ENCODE data around the gene ZNF521.

GRCh38 chr18:25284861-25285550 is 67.0 kb downstream of the ZNF521 start:
- TF ChIP-seq CTCF (IDR thresholded peaks at IDR 0.05) (no peak), POLR2AphosphoS5 (IDR thresholded peaks at IDR 0.05) (peak in 1 of 3 donors; percentile 43), POLR2A (IDR thresholded peaks at IDR 0.05) (no peak)

All from breast epithelium (tissue), 3 donors.